Calu3 (cell line): ENCODE results near the gene FAM98C. TPM values are rescaled to one million over a fixed set of nuclear protein-coding genes. Genes with fewer than 3 reads are reported as not detected.
A peak's percentile ranks its signal among the peaks of the same experiment; 100 is the strongest.

Experiments used
- BruUV-seq: library from RNA; stranded (reverse); fragments of 400-500 nt; replicated peaks from 2 replicates; lab custom pipeline; 2021; lab: Mats Ljungman, UMichigan
- CTCF ChIA-PET: fragments of 300-600 bp; sonication (Branson Sonifier 250); formaldehyde crosslinking; loops from one replicate; lab custom pipeline; 2022; ENCODE audit warnings: antibody characterized with exemption; lab: Charles Lee
- DNase-seq: peaks from one replicate; pipeline ENCODE4 v3.0.0; 2022
- H3K27ac Mint-ChIP-seq: one replicate; pipeline ENCODE4 v1.8.0; 2022; ENCODE audit warnings: mixed read lengths; ENCODE audit not compliant: unreplicated experiment
- H3K27me3 Mint-ChIP-seq: one replicate; pipeline ENCODE4 v1.8.0; 2022; ENCODE audit warnings: mixed read lengths; ENCODE audit not compliant: unreplicated experiment
- H3K36me3 Mint-ChIP-seq: one replicate; pipeline ENCODE4 v1.8.0; 2022; ENCODE audit warnings: mild to moderate bottlenecking, moderate library complexity, mixed read lengths; ENCODE audit not compliant: insufficient read depth, unreplicated experiment
- H3K4me1 Mint-ChIP-seq: one replicate; pipeline ENCODE4 v1.8.0; 2022; ENCODE audit warnings: mild to moderate bottlenecking, low read depth, mixed read lengths; ENCODE audit not compliant: unreplicated experiment
- H3K4me3 Mint-ChIP-seq: one replicate; pipeline ENCODE4 v1.8.0; 2022; ENCODE audit warnings: mild to moderate bottlenecking, low read depth, moderate library complexity, mixed read lengths; ENCODE audit not compliant: unreplicated experiment
- H3K9me3 Mint-ChIP-seq: one replicate; pipeline ENCODE4 v1.8.0; 2022; ENCODE audit warnings: low read depth, mixed read lengths; ENCODE audit not compliant: unreplicated experiment
- CTCF ChIP-seq: fragments of 200-600 bp; IDR thresholded peaks from one replicate; pipeline ENCODE4 v1.8.0; 2022; ENCODE audit warnings: antibody characterized with exemption; ENCODE audit not compliant: unreplicated experiment
- intact Hi-C: fragments of 100-400 bp; cut with micrococcal nuclease; formaldehyde crosslinking; loops from one replicate; pipeline ENCODE4 v1.10.0; 2022; ENCODE audit not compliant: unreplicated experiment
- total RNA-seq: library from RNA; stranded (reverse); gene quantifications from 2 replicates; pipeline ENCODE4 v1.2.3, GENCODE V29; 2022

FAM98C gene
- total RNA-seq, 1 experiment from 2014 or later: 31.4 TPM

GRCh38 chr19:38384209-38385027, 18.5 kb upstream of the FAM98C start:
- peak; percentile 52 for TF ChIP-seq CTCF
- no peaks in the 10 kb centered on the region for H3K9me3 Mint-ChIP-seq
- no TSS peak for BruUV-seq
- peaks cover 80% of the 10 kb centered on the region for H3K36me3 Mint-ChIP-seq
- H3K27me3 Mint-ChIP-seq: peaks cover 1% of the 10 kb centered on the region
- H3K4me3 Mint-ChIP-seq: no peak overlapping the region
- DNase-seq: no peak
- no peak overlapping the region for H3K27ac Mint-ChIP-seq
- CTCF ChIA-PET: interaction anchor here (0.5 to 1.2 kb wide), 3 partner anchors 10 to 155 kb away, joined by 3 to 4 read pairs (median 3); partner anchors contain the start of gene PSMD8
- intact Hi-C loops: no loop called here
- H3K4me1 Mint-ChIP-seq: peaks cover 15% of the 10 kb centered on the region

GRCh38 chr19:38385057-38385803, 17.7 kb upstream of the FAM98C start:
- no peak for TF ChIP-seq CTCF
- peaks cover 15% of the 10 kb centered on the region for H3K4me1 Mint-ChIP-seq
- CTCF ChIA-PET: interaction anchor here (0.6 kb wide), 2 partner anchors 116 to 145 kb away, joined by 4 read pairs; no protein-coding TSS in a partner anchor
- intact Hi-C loops: no loop called here
- peaks cover 9% of the 10 kb centered on the region for H3K27me3 Mint-ChIP-seq
- H3K4me3 Mint-ChIP-seq: no peak overlapping the region
- no peak for DNase-seq
- BruUV-seq: no TSS peak
- no peak overlapping the region for H3K27ac Mint-ChIP-seq
- H3K36me3 Mint-ChIP-seq: peaks cover 78% of the 10 kb centered on the region
- no peaks in the 10 kb centered on the region for H3K9me3 Mint-ChIP-seq

GRCh38 chr19:38385804-38386257, 17.1 kb upstream of the FAM98C start:
- intact Hi-C loops: no loop called here
- Mint-ChIP-seq H3K4me1 (peaks cover 15% of the 10 kb centered on the region), H3K36me3 (peaks cover 75% of the 10 kb centered on the region), H3K4me3 (no peak overlapping the region), H3K27ac (no peak overlapping the region), H3K9me3 (no peaks in the 10 kb centered on the region), H3K27me3 (peaks cover 15% of the 10 kb centered on the region)
- TF ChIP-seq CTCF: no peak
- no TSS peak for BruUV-seq
- DNase-seq: no peak
- CTCF ChIA-PET: no interaction called here

- Mint-ChIP-seq H3K27me3 (peaks cover 16% of the 10 kb centered on the region), H3K4me1 (peaks cover 15% of the 10 kb centered on the region), H3K9me3 (no peaks in the 10 kb centered on the region), H3K36me3 (peaks cover 72% of the 10 kb centered on the region), H3K27ac (no peak overlapping the region), H3K4me3 (no peak overlapping the region)
- no TSS peak for BruUV-seq
- TF ChIP-seq CTCF: no peak
- CTCF ChIA-PET: no interaction called here
- intact Hi-C loops: no loop called here
- no peak for DNase-seq
Measured at GRCh38 chr19:38386300-38386970, 16.5 kb upstream of the FAM98C start.
